CD4-positive, alpha-beta memory T cell (primary cell): ENCODE results near the gene LCORL. TPM values are rescaled to one million over a fixed set of nuclear protein-coding genes. Genes with fewer than 3 reads are reported as not detected.
A peak's percentile ranks its signal among the peaks of the same experiment; 100 is the strongest.

Source experiments
- CTCF ChIA-PET: fragments of 350-600 bp; sonication (Branson Sonifier 250); formaldehyde crosslinking; loops from one replicate; lab custom pipeline; 2021; ENCODE audit warnings: inconsistent platforms; ENCODE audit not compliant: partially characterized antibody; lab: Charles Lee
- POLR2A ChIA-PET: fragments of 350-600 bp; sonication (Branson Sonifier 250); formaldehyde crosslinking; loops from one replicate; lab custom pipeline; 2021; ENCODE audit not compliant: partially characterized antibody; lab: Charles Lee
- DNase-seq, 5 donors: peaks; one replicate each; pipeline versions ENCODE4 v3.0.0 to v3.0.0-alpha.2; 2020 to 2022; ENCODE audit warnings: mixed read lengths in 1 of 5
- H3K27ac ChIP-seq: one replicate; pipeline ENCODE4 v1.7.0; 2013; ENCODE audit warnings: low read depth, low read length
- H3K27me3 ChIP-seq: 2 replicates; pipeline ENCODE4 v1.7.0; 2013; ENCODE audit warnings: mild to moderate bottlenecking, low read length, moderate library complexity; ENCODE audit not compliant: insufficient read depth
- H3K36me3 ChIP-seq: 2 replicates; pipeline ENCODE4 v1.7.0; 2013; ENCODE audit warnings: mild to moderate bottlenecking, low read length, moderate library complexity; ENCODE audit not compliant: insufficient read depth
- H3K4me1 ChIP-seq: 2 replicates; pipeline ENCODE4 v1.7.0; 2013; ENCODE audit warnings: mild to moderate bottlenecking, low read length, moderate library complexity; ENCODE audit not compliant: insufficient read depth
- H3K4me3 ChIP-seq, 2 donors: one replicate each; pipeline ENCODE4 v1.7.0; 2013; ENCODE audit warnings: low read length in 2 of 2, mild to moderate bottlenecking in 1 of 2
- H3K9me3 ChIP-seq, 2 donors: one replicate each; pipeline ENCODE4 v1.7.0; 2013; ENCODE audit warnings: low read length in 2 of 2, control low read depth in 1 of 2; ENCODE audit not compliant: control insufficient read depth in 1 of 2
- H3K27ac Mint-ChIP-seq, 7 donors: one replicate each; pipeline ENCODE4 v1.8.0; 2020 to 2021; ENCODE audit warnings: mixed read lengths in 7 of 7, mild to moderate bottlenecking in 6 of 7, inconsistent platforms in 3 of 7, moderate library complexity in 3 of 7
- H3K27me3 Mint-ChIP-seq, 2 donors: one replicate each; pipeline ENCODE4 v1.8.0; 2020 to 2021; ENCODE audit warnings: mixed read lengths in 2 of 2
- H3K36me3 Mint-ChIP-seq, 2 donors: one replicate each; pipeline ENCODE4 v1.8.0; 2020 to 2021; ENCODE audit warnings: mixed read lengths in 2 of 2, inconsistent platforms in 1 of 2, mild to moderate bottlenecking in 1 of 2
- H3K4me1 Mint-ChIP-seq, 4 donors: one replicate each; pipeline ENCODE4 v1.8.0; 2020 to 2021; ENCODE audit warnings: mixed read lengths in 4 of 4, mild to moderate bottlenecking in 1 of 4
- H3K4me3 Mint-ChIP-seq, 8 donors: one replicate each; pipeline ENCODE4 v1.8.0; 2020 to 2021; ENCODE audit warnings: mixed read lengths in 8 of 8, mild to moderate bottlenecking in 7 of 8, moderate library complexity in 6 of 8, inconsistent platforms in 3 of 8
- H3K9me3 Mint-ChIP-seq, 8 donors: one replicate each; pipeline ENCODE4 v1.8.0; 2020 to 2021; ENCODE audit warnings: mixed read lengths in 8 of 8, mild to moderate bottlenecking in 5 of 8, inconsistent platforms in 3 of 8, moderate library complexity in 1 of 8
- intact Hi-C: fragments of 100-400 bp; cut with micrococcal nuclease; formaldehyde crosslinking; loops from one replicate; pipeline ENCODE4 v1.15.1; 2023
- polyA plus RNA-seq, 2 donors: library from polyadenylated mRNA; unstranded; fragments of 300-500 nt; fragmentation: Illumina TruSeq; gene quantifications; one replicate each; pipeline ENCODE4 v1.2.3, GENCODE V29; 2021
- total RNA-seq, 2 experiments: library from RNA; stranded (reverse); gene quantifications; one replicate each; pipeline ENCODE4 v1.2.3, GENCODE V29; 2021

The LCORL gene
- 10 to 100 TPM; 11.3 to 14.5 TPM for total RNA-seq
- 1 to 10 TPM; 5.9 to 6.8 TPM for polyA plus RNA-seq

DNA sequence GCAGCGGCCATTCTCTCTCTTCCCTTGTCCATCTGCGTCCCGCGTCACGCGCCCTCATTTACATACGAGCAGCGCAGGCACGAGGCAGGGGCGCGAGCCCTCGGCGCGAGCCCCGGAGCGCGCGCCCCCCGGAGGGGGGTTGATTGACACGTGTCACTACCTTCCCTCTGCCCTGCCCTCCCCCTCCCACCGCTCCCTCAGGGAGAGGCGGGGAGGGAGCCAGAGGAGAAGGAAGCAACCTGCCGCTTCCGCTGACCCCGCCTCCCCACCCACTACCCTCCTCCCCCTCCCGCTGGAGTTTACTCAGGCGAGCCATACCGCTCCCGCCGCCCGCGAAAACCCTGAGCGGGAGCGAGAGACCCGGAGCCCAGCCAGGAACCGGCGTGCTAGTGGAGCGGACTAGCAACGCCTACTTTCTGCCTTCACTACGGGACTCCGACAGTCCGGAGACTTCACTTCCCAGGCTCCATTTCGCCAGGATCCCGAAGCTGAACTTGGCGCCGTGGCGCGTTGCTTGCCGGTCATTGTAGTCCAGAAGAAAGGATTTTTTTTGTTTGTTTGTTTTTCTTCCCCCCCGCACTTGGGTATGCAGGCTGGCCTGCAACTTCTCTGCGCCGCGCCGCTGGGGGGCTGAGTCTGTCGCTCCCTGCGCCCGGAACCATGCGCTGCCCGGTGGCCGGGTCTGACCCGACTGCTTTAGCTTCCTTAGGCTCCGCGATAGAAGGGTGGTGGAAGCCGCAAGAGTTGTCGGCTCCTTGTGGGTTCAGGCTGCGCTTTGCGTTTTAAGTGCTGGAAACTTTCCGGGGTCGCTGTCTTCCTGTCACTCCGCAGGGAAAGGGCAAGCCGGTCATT, at the start of gene LCORL:
Gene LCORL (minus strand): TSS at position 36 of the 852 bp plus-strand sequence. CDS start 4 bp downstream, at position 32.
- no peaks in the 10 kb centered on the region for H3K9me3 ChIP-seq
- CTCF ChIA-PET, result interaction anchor here (1.2 to 1.5 kb wide), 2 partner anchors 11 to 202 kb away, joined by 4 to 5 read pairs; no protein-coding TSS in a partner anchor
- DNase-seq, result peak; percentile 84 to 91 (median 87)
- peak within 1 kb of the TSS; percentile 68 to 87 for H3K4me3 ChIP-seq
- peaks cover 6 to 26% of the 10 kb centered on the region in 2 donors for H3K27me3 Mint-ChIP-seq
- H3K27ac ChIP-seq, result peak within 1 kb of the TSS; percentile 61
- H3K4me3 Mint-ChIP-seq, result peak within 1 kb of the TSS; percentile 92 to 98 (median 96)
- H3K36me3 ChIP-seq, result no peaks in the 10 kb centered on the region
- intact Hi-C loops, result loop anchor here (1.0 to 10.0 kb wide), 6 partner anchors 35 to 1797 kb away; partner anchors contain the start of genes DCAF16, LAP3, MED28 and NCAPG
- peaks cover 4% of the 10 kb centered on the region for H3K27me3 ChIP-seq
- H3K4me1 ChIP-seq, result peaks cover 24% of the 10 kb centered on the region
- no peaks in the 10 kb centered on the region for H3K9me3 Mint-ChIP-seq
- H3K4me1 Mint-ChIP-seq, result peaks cover 12 to 33% (median 20%) of the 10 kb centered on the region in 4 donors
- peak within 1 kb of the TSS; percentile 86 to 97 (median 90) for H3K27ac Mint-ChIP-seq
- POLR2A ChIA-PET, result interaction anchor here (1.0 to 1.6 kb wide), 2 partner anchors 11 to 194 kb away, joined by 3 read pairs; no protein-coding TSS in a partner anchor
- peaks cover 0 to 9% of the 10 kb centered on the region in 2 donors for H3K36me3 Mint-ChIP-seq

DNA sequence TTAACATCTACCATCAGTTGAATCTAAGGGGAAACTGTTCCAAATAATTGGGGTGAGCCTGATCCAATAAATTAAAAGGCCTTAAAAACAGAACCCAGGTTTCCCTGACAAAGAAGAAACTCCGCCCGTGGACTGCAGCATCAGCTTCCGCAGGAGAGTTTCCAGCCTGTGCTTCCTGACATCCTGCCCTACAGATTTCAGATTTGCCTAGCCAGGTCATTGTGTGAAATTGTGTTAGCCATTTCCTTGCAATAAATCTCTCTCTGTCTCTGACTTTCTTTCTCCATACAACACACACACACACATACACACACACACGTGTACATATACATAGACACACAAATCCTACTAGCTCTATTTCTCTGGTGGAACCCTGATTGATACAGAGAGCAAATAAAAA, 48.3 kb upstream of the LCORL start:
- no peaks in the 10 kb centered on the region for H3K27me3 ChIP-seq
- CTCF ChIA-PET, result interaction anchor here (1.1 kb wide), 1 partner anchor 18 kb away, joined by 3 read pairs; no protein-coding TSS in a partner anchor
- Mint-ChIP-seq H3K27me3 (peaks cover 45 to 46% of the 10 kb centered on the region in 2 donors), H3K36me3 (no peaks in the 10 kb centered on the region), H3K4me3 (no peak overlapping the region), H3K4me1 (no peaks in the 10 kb centered on the region), H3K9me3 (peaks cover 0 to 15% (median 7%) of the 10 kb centered on the region in 8 donors), H3K27ac (no peak overlapping the region)
- no peaks in the 10 kb centered on the region for H3K36me3 ChIP-seq
- intact Hi-C loops, result no loop called here
- POLR2A ChIA-PET, result no interaction called here
- no peak for DNase-seq
- no peak overlapping the region for H3K27ac ChIP-seq
- no peak overlapping the region for H3K4me3 ChIP-seq
- H3K9me3 ChIP-seq, result no peaks in the 10 kb centered on the region
- H3K4me1 ChIP-seq, result no peaks in the 10 kb centered on the region

GRCh38 chr4:18067031-18067430, 45.5 kb upstream of the LCORL start:
- H3K4me3 ChIP-seq, result no peak overlapping the region
- no peaks in the 10 kb centered on the region for H3K4me1 Mint-ChIP-seq
- H3K36me3 Mint-ChIP-seq, result no peaks in the 10 kb centered on the region
- peaks cover 0 to 2% of the 10 kb centered on the region in 2 donors for H3K9me3 ChIP-seq
- peaks cover 41 to 42% of the 10 kb centered on the region in 2 donors for H3K27me3 Mint-ChIP-seq
- no peaks in the 10 kb centered on the region for H3K4me1 ChIP-seq
- DNase-seq, result no peak
- no peak overlapping the region for H3K27ac ChIP-seq
- peaks cover 6 to 34% (median 30%) of the 10 kb centered on the region in 8 donors for H3K9me3 Mint-ChIP-seq
- no peak overlapping the region for H3K27ac Mint-ChIP-seq
- intact Hi-C loops, result no loop called here
- ChIA-PET POLR2A (no interaction called here), CTCF (no interaction called here)
- no peaks in the 10 kb centered on the region for H3K27me3 ChIP-seq
- no peaks in the 10 kb centered on the region for H3K36me3 ChIP-seq
- H3K4me3 Mint-ChIP-seq, result no peak overlapping the region

DNA sequence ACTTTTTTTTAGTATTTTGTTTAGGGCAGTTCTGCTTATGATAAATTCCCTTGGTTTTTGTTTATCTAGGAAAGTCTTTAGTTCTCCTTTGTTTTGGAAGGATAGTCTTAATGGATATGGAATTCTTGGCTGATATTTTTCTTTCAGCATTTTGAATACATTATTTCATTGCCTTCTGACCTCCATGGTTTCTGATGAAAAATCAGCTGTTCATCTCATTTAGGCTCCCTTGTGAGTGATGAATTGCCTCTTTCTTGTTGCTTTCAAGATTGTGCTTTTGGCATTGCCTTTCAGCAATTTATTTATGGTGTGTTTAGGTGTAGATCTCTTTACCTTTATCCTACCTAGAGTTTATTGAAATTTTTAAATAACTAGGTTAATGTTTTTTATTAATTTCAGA, 41.5 kb upstream of the LCORL start:
- Mint-ChIP-seq H3K27me3 (peaks cover 17 to 20% of the 10 kb centered on the region in 2 donors), H3K4me3 (no peak overlapping the region)
- intact Hi-C loops, result no loop called here

GRCh38 chr4:18057821-18058533, 36.4 kb upstream of the LCORL start:
- POLR2A ChIA-PET, result no interaction called here
- Histone ChIP-seq H3K27me3 (peaks cover 5% of the 10 kb centered on the region), H3K27ac (no peak overlapping the region), H3K4me1 (peaks cover 23% of the 10 kb centered on the region), H3K4me3 (no peak overlapping the region), H3K36me3 (no peaks in the 10 kb centered on the region), H3K9me3 (peaks cover 0 to 2% of the 10 kb centered on the region in 2 donors)
- peaks cover 22 to 23% of the 10 kb centered on the region in 2 donors for H3K27me3 Mint-ChIP-seq
- peaks cover 0 to 9% (median 6%) of the 10 kb centered on the region in 8 donors for H3K9me3 Mint-ChIP-seq
- peaks cover 6 to 24% (median 16%) of the 10 kb centered on the region in 4 donors for H3K4me1 Mint-ChIP-seq
- no peak overlapping the region for H3K27ac Mint-ChIP-seq
- intact Hi-C loops, result loop anchor here (1.0 kb wide), 1 partner anchor 36 kb away; no protein-coding TSS in a partner anchor
- peak overlapping the region in 4 of 8 donors; percentile 24 to 42 (median 30) for H3K4me3 Mint-ChIP-seq
- CTCF ChIA-PET, result no interaction called here
- DNase-seq, result no peak
- no peaks in the 10 kb centered on the region for H3K36me3 Mint-ChIP-seq

More for the DNA sequence above, 41.5 kb upstream of the LCORL start:
- H3K27ac ChIP-seq, result no peak overlapping the region
- H3K4me3 ChIP-seq, result no peak overlapping the region
- Mint-ChIP-seq H3K27ac (no peak overlapping the region), H3K36me3 (no peaks in the 10 kb centered on the region), H3K4me1 (peaks cover 0 to 3% (median 2%) of the 10 kb centered on the region in 4 donors), H3K9me3 (peaks cover 6 to 34% (median 26%) of the 10 kb centered on the region in 8 donors)
- peaks cover 0 to 2% of the 10 kb centered on the region in 2 donors for H3K9me3 ChIP-seq
- H3K27me3 ChIP-seq, result no peaks in the 10 kb centered on the region
- ChIA-PET POLR2A (no interaction called here), CTCF (no interaction called here)
- no peaks in the 10 kb centered on the region for H3K4me1 ChIP-seq
- DNase-seq, result no peak
- H3K36me3 ChIP-seq, result no peaks in the 10 kb centered on the region

DNA sequence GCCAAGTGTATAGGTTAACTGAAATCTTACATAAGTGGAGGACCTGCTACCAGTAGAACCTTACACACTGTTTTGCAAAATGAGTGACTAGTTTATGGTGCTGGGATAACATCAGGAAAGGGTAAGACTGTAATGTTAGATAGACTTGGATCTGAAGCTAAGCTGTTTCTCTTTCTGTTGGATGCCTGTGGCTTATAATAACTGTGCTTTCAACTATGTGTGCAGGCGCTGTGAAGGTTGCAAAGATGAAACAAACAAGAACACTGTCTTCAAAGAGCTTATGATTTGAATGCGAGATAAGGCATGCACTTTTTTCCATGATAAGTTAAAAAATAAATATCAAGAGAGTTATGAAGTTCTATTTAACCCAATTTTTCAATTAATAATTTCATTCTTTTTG, 34.5 kb upstream of the LCORL start:
- ChIA-PET POLR2A (no interaction called here), CTCF (no interaction called here)
- H3K9me3 ChIP-seq, result no peaks in the 10 kb centered on the region
- H3K27ac Mint-ChIP-seq, result peak overlapping the region in 1 of 7 donors; percentile 33
- peaks cover 0 to 2% (median 0%) of the 10 kb centered on the region in 8 donors for H3K9me3 Mint-ChIP-seq
- H3K4me1 Mint-ChIP-seq, result peaks cover 6 to 24% (median 16%) of the 10 kb centered on the region in 4 donors
- H3K27me3 Mint-ChIP-seq, result peaks cover 28 to 30% of the 10 kb centered on the region in 2 donors
- no peak overlapping the region for H3K27ac ChIP-seq
- peaks cover 23% of the 10 kb centered on the region for H3K4me1 ChIP-seq
- H3K27me3 ChIP-seq, result peaks cover 5% of the 10 kb centered on the region
- DNase-seq, result no peak
- H3K4me3 ChIP-seq, result no peak overlapping the region
- H3K4me3 Mint-ChIP-seq, result peak overlapping the region in 1 of 8 donors; percentile 45
- intact Hi-C loops, result no loop called here
- H3K36me3 Mint-ChIP-seq, result no peaks in the 10 kb centered on the region
- no peaks in the 10 kb centered on the region for H3K36me3 ChIP-seq
